ENCODE measurements around the gene KCNE3.

DNA sequence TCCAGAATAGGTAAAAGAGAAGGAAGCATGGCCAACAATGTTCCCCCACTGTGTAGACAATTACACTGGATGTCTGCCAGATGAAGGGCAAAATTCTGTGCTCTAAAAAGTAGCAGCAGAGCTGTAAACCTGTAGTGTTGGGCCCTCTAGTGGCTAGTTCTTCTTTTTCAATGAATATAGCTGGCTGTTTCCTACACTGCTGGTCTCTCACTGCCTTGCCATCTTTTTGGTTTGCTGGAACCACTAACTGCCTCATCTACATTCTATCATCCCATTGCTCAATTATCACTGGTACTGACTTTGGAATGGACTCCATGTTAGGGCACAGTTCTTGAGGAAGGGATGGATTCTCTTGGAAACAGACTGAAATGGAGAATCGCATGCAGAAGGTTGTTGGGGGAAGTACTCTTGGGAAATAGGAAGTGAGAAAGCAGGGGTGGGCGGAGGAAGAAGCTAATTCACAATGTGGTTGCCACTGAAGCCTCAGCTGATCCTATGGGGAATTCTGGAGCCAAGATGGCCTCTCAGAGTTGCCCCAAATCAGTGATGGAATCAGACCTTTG, 17.9 kb downstream of the KCNE3 start:
- TF ChIP-seq RFX5 (IDR thresholded peaks at IDR 0.05; ENCODE audit: low read depth, low read length) (no peak), ARNT (IDR thresholded peaks at IDR 0.05) (no peak), ZNF337 (CRISPR knock-in tag; IDR thresholded peaks at IDR 0.05; ENCODE audit: borderline replicate concordance, low read depth) (no peak), ZNF615 (CRISPR knock-in tag; IDR thresholded peaks at IDR 0.05; ENCODE audit: borderline replicate concordance) (no peak), POLR2A (IDR thresholded peaks at IDR 0.05; ENCODE audit: insufficient read depth in 1 of 2, low read depth in 2 of 2, low read length in 2 of 2) (no peak), RFX1 (IDR thresholded peaks at IDR 0.05) (no peak), NPAS2 (CRISPR knock-in tag; IDR thresholded peaks at IDR 0.05; ENCODE audit: borderline replicate concordance) (no peak), ARNTL (CRISPR knock-in tag; IDR thresholded peaks at IDR 0.05) (no peak), ESRRA (CRISPR knock-in tag; IDR thresholded peaks at IDR 0.05; ENCODE audit: low read depth) (no peak)
- TF ChIP-seq, protein P1, sequence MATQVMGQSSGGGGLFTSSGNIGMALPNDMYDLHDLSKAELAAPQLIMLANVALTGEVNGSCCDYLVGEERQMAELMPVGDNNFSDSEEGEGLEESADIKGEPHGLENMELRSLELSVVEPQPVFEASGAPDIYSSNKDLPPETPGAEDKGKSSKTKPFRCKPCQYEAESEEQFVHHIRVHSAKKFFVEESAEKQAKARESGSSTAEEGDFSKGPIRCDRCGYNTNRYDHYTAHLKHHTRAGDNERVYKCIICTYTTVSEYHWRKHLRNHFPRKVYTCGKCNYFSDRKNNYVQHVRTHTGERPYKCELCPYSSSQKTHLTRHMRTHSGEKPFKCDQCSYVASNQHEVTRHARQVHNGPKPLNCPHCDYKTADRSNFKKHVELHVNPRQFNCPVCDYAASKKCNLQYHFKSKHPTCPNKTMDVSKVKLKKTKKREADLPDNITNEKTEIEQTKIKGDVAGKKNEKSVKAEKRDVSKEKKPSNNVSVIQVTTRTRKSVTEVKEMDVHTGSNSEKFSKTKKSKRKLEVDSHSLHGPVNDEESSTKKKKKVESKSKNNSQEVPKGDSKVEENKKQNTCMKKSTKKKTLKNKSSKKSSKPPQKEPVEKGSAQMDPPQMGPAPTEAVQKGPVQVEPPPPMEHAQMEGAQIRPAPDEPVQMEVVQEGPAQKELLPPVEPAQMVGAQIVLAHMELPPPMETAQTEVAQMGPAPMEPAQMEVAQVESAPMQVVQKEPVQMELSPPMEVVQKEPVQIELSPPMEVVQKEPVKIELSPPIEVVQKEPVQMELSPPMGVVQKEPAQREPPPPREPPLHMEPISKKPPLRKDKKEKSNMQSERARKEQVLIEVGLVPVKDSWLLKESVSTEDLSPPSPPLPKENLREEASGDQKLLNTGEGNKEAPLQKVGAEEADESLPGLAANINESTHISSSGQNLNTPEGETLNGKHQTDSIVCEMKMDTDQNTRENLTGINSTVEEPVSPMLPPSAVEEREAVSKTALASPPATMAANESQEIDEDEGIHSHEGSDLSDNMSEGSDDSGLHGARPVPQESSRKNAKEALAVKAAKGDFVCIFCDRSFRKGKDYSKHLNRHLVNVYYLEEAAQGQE (IDR thresholded peaks at IDR 0.05; ENCODE audit: borderline replicate concordance in 1 of 2, low read depth in 1 of 2, low read length in 2 of 2), result no peak
- TF ChIP-seq, protein P2, sequence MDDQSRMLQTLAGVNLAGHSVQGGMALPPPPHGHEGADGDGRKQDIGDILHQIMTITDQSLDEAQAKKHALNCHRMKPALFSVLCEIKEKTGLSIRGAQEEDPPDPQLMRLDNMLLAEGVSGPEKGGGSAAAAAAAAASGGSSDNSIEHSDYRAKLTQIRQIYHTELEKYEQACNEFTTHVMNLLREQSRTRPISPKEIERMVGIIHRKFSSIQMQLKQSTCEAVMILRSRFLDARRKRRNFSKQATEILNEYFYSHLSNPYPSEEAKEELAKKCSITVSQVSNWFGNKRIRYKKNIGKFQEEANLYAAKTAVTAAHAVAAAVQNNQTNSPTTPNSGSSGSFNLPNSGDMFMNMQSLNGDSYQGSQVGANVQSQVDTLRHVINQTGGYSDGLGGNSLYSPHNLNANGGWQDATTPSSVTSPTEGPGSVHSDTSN (CRISPR knock-in tag; IDR thresholded peaks at IDR 0.05; ENCODE audit: borderline replicate concordance), result no peak
- TF ChIP-seq, protein P3, sequence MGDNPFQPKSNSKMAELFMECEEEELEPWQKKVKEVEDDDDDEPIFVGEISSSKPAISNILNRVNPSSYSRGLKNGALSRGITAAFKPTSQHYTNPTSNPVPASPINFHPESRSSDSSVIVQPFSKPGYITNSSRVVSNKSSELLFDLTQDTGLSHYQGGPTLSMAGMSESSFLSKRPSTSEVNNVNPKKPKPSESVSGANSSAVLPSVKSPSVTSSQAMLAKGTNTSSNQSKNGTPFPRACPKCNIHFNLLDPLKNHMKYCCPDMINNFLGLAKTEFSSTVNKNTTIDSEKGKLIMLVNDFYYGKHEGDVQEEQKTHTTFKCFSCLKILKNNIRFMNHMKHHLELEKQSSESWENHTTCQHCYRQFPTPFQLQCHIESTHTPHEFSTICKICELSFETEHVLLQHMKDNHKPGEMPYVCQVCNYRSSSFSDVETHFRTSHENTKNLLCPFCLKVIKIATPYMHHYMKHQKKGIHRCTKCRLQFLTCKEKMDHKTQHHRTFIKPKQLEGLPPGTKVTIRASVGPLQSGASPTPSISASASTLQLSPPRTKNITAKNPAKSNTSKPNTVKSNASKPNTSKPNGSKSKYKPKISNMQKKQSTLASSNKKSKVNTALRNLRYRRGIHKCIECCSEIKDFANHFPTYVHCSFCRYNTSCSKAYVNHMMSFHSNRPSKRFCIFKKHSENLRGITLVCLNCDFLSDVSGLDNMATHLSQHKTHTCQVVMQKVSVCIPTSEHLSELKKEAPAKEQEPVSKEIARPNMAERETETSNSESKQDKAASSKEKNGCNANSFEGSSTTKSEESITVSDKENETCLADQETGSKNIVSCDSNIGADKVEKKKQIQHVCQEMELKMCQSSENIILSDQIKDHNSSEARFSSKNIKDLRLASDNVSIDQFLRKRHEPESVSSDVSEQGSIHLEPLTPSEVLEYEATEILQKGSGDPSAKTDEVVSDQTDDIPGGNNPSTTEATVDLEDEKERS (CRISPR knock-in tag; IDR thresholded peaks at IDR 0.05), result no peak
- TF ChIP-seq, protein P4, sequence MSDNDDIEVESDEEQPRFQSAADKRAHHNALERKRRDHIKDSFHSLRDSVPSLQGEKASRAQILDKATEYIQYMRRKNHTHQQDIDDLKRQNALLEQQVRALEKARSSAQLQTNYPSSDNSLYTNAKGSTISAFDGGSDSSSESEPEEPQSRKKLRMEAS (IDR thresholded peaks at IDR 0.05), result no peak
- TF ChIP-seq, protein P5, sequence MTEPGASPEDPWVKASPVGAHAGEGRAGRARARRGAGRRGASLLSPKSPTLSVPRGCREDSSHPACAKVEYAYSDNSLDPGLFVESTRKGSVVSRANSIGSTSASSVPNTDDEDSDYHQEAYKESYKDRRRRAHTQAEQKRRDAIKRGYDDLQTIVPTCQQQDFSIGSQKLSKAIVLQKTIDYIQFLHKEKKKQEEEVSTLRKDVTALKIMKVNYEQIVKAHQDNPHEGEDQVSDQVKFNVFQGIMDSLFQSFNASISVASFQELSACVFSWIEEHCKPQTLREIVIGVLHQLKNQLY (CRISPR knock-in tag; IDR thresholded peaks at IDR 0.05), result no peak

All from HepG2 (cell line).